HG02943 (cell line): ENCODE measurements around the gene SCARF2.
"Not testable (repeated sequence)": the region's sequence is repeated elsewhere in the genome, so short reads cannot be mapped to it uniquely, and the experiment has no call there.

ENCODE experiments used
- ATAC-seq: cut with Tn5 transposase; IDR thresholded peaks from one replicate; pipeline ENCODE4 v1.9.1; 2021; ENCODE audit warnings: mild to moderate bottlenecking, low read depth, moderate library complexity; ENCODE audit not compliant: unreplicated experiment

The SCARF2 gene, protein sequence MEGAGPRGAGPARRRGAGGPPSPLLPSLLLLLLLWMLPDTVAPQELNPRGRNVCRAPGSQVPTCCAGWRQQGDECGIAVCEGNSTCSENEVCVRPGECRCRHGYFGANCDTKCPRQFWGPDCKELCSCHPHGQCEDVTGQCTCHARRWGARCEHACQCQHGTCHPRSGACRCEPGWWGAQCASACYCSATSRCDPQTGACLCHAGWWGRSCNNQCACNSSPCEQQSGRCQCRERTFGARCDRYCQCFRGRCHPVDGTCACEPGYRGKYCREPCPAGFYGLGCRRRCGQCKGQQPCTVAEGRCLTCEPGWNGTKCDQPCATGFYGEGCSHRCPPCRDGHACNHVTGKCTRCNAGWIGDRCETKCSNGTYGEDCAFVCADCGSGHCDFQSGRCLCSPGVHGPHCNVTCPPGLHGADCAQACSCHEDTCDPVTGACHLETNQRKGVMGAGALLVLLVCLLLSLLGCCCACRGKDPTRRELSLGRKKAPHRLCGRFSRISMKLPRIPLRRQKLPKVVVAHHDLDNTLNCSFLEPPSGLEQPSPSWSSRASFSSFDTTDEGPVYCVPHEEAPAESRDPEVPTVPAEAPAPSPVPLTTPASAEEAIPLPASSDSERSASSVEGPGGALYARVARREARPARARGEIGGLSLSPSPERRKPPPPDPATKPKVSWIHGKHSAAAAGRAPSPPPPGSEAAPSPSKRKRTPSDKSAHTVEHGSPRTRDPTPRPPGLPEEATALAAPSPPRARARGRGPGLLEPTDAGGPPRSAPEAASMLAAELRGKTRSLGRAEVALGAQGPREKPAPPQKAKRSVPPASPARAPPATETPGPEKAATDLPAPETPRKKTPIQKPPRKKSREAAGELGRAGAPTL

DNA sequence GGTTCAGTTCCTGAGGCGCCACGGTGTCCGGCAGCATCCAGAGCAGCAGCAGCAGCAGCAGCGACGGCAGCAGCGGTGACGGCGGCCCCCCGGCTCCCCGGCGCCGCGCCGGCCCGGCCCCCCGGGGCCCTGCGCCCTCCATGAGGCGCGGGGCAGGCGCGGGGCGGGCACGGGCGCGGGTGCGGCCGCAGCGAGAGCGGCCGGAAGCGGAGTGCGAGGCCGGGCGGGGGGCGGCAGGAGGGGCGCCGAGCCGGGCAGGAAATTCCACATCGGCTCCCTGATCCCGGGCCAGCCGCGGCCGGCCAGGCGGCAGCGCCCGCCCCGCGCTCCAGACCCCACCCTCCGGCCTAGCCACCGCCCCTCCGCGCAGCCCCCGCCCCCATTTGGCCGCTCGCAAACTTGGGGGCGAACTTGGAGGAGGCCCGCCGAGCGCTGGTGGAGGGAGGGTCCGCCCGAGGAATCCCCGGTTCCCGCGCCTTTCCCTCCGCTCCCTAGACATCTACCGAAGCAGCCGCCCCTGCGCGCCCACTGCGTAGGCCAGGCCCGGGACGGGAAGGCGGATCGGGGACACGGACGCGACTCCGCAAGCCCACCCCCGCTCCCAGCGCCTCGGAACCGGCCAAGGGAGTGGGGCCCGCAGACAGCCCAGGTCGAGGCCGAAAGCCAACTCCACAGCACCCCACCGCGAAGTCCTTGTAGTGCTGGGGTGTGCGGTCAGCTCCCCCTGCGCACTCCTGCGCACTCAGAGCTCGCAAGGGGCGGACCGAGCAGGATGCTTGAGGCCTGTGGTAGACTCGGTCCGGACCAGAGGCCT is at the start of gene SCARF2:
Gene SCARF2, minus strand, starts transcription at position 213 of the 814 bp plus-strand sequence. Its CDS starts 71 bp downstream, at position 142.
- ATAC-seq = no peak

DNA sequence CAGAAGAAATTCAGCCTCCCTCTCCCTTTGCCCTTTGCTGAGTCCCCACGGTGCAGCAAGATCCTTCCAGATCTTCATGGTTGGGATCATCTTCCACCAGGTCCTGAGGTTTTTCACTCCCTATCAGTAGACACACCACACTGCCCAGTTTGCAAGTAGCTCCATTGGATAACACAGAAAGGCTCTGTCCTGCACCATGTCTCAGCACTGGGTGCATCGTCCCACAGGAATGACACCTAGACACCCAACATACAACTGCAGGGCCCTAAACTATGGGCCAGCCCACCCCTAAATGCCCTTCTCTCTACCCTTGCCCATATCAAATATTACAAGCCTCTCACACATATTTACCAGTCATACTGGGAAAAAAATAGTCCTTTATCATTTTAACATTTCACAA is 48.6 kb upstream of the SCARF2 start:
- no peak for ATAC-seq

DNA sequence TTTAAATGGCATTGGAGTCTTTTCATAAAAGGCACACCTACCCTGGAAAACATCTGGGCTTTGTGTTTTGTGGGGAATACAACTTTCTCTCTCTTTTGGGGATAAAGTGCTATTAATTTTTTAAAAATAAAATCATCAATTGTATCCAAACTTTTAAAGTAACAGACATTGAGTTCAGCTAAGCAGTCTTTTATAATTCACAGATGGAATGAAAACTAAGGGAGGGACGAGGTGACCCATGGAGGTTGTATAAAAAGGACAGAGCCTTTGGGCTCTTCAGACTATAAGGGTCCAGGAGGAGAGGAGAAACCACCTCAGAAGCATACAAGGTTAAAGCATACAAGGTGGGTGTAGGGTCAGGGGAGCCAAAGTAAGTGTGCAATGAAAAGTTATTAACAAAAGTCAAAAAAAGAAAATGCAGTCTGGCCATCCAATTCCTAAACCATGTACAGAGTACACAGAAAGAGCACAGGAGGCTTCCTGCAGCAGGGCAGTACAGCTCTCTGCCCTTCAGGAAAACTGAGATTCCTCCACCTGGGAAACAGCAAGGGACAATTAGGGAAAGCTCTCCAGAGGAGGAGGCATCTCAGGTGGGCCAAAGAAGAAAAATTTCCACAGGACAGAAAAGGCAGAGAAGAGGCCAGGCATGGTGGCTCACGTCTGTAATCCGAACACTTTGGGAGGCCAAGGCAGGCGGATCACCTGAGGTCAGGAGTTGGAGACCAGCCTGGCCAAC is 47.5 kb upstream of the SCARF2 start:
- ATAC-seq = no peak

DNA sequence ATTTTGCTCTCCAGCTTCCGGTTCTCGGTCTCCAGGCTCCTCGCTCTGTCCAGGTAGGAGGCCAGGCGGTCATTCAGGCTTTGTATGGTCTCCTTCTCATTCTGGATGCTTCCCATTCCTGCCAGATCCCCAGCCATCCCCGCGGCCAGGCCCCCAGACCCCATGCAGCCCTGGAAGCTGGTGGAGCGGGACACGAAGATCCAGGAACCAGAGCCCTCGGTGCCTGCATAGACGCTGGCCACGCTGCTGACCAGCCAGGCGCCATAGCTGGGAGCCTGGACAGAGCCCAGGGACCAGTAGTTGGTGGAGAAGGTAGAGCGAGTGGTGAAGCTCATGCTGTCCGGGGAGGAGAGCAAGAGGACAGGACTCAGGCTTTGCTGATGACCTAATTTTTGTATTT is 46.1 kb upstream of the SCARF2 start:
- no peak for ATAC-seq

DNA sequence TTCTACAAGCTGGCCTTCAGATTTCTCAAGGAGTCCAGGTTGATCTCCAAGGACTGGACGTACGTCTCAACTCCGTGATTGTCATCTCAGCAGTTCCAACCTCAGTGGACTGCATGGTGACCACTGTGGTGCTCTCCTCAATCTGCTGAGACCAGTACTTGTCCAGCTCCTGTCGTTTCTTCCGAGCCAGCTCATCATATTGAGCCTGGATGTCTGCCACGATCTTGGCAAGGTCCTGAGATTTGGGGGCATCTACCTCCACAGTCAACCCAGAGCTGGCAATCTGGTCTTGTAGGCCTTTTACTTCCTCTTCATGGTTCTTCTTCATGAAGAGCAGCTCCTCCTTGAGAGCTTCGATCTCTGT is 45.5 kb upstream of the SCARF2 start:
- not testable (repeated sequence) for ATAC-seq

DNA sequence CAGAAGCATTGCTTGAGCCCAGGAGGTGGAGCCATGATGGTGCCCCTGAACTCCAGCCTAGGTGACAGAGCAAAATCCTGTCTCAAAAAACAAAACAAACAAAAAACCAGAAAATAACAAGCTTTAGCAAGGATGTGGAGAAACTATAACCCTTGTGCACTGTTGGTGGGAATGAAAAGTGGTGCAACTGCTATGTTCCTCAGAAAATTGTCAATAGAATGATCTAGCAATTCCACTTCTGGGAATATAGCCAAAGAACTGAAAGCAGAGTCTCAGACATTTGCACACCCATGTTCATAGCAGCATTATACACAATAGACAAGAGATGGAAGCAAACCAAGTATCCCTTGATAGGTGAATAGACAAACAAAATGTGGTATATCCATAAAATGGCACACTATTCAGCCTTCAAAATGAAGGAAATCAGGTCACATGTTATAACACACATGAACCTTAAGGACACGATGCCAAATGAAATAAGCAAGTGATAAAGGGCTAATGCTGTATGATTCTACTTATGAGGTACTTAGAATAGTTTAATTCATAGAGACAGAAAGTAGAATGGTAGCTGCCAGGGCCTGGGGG is 42.1 kb upstream of the SCARF2 start:
- ATAC-seq = no peak

DNA sequence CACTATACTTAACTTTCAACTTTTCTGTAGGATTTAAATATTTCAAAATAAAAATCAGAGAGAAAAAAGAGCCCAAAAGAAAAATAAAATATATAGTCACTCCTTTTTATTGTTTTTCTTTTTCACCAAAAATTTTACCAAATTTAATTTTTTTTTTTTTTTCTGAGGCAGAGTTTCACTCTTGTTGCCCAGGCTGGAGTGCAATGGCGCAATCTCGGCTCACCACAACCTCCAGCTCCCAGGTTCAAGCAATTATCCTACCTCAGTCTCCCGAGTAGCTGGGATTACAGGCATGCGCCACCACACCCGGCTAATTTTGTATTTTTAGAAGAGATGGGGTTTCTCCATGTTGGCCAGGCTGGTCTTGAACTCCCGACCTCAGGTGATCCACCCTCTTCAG is 40.4 kb upstream of the SCARF2 start:
- ATAC-seq = not testable (repeated sequence)

DNA sequence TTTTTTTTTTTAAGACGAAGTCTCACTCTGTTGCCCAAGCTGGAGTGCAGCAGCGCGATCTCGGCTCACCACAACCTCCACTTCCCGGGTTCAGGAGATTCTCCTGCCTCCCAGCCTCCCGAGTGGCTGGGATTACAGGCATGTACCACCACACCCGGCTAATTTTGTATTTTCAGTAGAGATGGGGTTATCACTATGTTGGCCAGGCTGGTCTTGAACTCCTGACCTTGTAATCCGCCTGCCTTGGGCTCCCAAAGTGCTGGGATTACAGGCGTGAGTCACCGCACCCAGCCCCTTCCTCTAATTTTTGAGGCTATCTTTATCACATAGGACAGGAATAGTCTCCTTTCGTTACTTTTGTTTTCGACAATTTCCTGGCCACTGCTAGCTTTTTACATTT is 37.9 kb upstream of the SCARF2 start:
- ATAC-seq = not testable (repeated sequence)

DNA sequence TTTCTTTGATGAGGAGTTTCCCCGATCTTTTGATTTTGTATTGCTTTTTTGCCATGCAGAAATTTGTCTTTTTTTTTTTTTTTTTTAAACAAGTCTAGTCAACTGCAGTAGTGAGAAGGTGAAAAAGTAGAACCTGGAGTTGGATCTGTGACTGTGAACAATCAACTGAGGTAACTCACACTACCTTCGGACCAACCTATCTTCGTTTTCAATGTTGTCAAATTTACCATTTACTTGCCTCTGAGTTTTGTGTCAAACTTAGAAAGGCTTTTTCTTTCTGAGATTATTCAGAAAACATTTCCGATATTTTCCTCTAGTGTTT is 37.5 kb upstream of the SCARF2 start:
- no peak for ATAC-seq

DNA sequence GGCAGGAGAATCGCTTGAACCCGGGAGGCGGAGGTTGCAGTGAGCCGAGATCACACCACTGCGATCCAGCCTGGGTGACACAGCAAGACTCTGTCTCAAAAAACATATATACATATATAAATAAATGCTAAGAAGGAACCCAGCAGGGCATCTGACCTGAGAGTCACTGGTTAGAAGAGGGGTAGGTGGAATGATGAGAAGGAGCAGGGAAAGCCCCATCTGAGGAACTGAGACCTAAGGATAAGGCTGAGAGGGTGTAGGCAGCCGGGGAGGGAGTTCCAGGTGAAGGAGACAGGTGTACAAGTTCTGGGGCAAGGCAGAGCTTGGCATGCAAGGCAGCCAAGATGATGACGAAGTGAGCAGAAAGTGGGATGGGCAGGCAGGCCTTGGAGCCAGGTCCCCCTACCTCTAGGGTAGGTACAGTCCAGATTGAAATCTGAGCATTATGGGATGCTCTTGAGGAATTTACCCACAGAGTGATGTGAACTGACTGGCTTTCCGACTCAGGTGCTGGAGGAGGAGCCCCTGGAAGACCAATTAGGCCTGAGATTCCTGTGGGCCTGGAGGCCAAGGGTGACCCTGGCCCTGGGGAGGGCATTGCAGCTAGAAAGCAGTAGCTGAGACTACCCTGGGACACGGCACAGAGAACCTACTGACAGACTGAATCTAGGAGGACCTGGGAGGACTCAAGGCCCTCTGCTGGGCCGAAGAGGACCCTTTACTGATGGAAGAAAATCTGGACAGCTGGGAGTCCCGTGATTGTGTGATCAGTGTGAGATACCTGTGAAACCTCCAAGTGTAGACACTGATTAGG is 35.2 kb upstream of the SCARF2 start:
- ATAC-seq = no peak

DNA sequence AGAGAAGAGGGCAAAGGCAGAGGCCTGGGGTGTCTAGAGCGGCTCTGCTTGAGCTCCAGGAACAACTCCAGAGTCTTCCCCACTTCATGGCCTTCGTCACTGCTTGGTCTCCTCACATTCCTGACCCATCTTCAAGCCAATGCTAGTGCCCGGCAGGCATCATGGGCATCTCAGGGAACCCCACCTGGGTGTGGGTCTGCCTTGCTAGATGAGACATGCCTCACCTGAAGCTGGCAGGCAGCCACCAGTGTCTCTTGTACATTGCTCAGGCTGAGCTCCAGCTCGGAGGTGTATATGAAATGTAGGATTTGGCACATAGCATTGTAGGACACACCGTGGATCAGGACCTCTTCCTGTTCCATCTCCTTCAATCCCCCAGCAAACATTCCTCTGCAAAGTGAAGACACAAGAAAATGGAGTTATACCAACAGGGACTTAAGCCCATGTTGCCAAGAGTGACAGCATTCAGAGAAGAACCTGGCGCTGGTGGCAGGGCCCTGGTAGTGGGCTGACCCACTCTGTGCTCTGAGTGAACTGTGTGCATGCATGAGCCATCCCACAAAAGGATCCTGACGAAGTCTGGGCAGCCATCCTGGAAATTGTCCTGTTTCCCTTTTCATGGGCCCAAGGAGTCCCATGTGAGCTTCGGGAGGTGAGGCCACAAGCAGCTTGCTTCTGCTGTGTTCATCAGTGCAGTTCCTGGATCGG is 33.7 kb upstream of the SCARF2 start:
- no peak for ATAC-seq

DNA sequence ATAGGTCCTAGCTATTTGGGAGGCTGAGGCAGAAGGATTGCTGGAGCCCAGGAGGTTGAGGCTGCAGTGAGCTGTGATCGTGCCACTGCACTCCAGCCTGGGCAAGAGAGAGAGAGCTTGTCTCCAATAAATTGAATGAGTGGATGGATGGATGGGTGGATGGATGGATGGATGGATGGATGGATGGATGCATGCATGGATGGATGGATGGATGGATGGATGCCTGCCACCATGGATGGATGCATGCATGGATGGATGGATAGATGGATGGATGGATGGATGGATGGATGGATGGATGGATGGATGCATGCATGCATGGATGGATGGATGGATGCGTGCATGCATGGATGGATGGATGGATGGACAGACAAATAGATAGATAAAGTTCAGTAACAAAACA is 32.9 kb upstream of the SCARF2 start:
- ATAC-seq = not testable (repeated sequence)

DNA sequence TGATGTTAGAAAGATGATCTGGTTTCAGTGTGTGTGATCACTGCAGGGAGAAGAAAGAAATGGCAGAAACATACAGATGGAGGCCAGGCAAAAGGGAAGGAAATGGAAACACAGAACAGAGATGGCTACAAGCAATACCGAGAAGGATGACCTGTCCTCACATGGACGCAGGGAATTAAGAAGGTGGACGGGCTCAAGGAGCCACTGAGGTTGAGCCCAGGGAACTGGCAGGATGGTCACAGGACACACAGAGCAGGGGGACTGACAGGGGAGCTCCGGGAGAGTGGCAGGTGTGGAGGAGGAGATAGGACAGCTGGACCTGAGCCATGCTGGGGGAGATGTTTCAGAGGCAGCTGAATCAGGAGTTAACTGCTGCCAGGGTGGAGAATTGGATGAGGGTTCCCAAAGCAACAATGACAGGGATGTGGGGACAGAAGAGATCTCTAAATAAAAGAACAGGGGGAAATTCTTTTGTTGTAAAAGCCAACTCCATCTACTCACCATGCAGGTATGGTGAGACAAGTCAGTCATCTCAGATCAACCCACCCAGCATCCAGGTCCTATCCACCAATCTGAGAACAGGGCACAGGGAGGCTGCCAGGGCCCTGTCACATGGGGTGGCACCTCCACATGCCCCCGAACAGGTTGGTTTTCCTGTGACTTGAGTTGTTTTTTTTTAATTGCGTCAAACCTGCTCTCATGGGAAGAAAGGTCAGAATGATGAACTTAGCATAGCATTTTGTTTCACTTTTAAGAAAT is 31.7 kb upstream of the SCARF2 start:
- no peak for ATAC-seq

DNA sequence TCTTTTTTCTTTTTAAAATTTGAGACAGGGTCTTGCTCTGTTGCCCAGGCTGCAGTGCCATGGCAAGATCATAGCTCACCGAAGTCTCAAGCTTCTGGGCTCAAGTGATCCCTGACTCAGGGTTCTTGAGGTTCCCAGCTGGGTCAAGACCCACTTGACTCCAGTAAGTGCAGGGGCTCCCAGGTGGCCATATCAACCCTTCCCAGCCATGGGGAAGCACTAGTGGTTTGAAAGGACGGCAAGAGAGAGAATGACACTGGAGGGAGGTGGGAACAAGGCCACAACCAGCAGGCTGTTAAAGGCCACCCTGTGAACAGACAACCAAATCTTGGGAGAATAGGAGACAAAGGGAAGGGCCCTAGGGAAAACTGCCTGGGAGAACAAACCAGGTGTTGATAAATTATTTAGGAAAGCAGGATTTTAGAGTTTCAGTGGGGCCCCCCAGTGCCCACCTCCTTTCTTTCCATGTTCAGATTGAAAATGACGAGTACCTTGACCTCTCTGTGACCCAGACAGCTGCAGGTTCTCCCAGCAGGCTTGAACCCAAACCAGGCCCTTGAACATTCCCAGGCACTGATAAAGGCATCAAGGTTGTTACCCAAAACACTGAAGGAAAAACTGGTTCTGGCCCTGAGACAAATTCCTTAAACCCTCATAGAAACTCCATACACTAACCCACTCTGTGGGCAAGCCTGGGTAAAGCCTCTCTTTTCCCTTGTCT is 29.2 kb upstream of the SCARF2 start:
- no peak for ATAC-seq

DNA sequence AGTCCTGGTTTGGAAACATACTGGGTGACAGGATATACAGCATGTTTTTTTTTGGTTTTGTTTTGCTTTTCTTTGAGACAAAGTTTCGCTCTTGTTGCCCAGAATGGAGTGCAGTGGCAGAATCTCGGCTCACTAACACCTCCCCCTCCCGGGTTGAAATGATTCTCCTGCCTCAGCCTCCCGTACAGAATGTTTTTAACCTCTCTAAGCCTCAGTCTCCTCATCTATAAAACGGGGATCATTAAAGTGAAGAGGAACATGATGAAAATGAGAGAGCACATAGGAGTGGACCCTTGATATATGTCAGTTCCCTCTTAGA is 28.1 kb upstream of the SCARF2 start:
- ATAC-seq = no peak

DNA sequence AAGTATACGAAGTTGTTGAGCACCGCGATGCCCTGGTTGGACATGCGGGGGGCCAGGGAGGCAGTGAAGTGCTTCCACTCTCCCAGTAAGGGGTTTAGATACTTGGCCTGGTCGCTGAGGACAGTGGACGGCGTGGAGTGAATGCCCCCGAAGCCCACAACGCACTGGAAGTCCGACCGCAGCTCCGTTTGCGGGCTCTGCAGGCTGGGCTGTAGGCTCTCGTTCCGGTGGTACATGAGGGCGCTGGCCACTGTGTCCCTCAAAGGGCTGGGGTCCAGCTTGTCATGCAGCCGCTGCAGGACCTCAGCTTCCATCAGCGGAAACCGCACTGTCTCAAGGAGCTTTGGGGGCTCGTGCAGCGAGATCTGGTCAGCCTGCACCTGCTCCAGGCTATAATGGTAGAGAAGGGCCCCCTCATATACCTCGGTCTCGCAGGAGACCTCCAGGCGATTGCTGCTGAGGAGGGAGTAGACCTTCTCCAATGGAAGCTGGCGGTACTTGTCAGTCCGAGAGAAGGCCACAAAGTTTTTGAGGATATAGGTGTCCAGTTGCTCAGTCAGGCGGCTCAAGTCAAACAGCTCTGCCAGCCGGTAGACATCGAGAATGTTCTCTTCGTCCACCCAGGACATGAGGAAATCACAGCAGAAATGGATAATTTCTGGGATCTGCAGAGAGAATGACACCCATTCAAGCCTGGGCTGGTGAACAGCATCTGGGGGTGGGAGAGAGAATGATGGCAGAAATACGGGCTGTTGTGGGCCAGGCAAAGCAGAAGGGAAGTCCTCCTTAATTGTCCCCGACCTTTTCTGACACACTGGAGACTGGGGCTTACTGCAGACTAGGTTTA is 27.5 kb upstream of the SCARF2 start:
- no peak for ATAC-seq
